HG03025 (cell line): Measurements from ENCODE around the gene CBY2.

Experiments
- ATAC-seq: cut with Tn5 transposase; IDR thresholded peaks from one replicate; pipeline ENCODE4 v1.9.1; 2021; ENCODE audit warnings: mild to moderate bottlenecking, moderate library complexity; ENCODE audit not compliant: unreplicated experiment, low FRiP score

Gene CBY2

GRCh38 chr13:45700971-45701900, 884 bp upstream of the CBY2 start:
- ATAC-seq, result peak; percentile 59

- no peak for ATAC-seq
Observed at GRCh38 chr13:45702869-45703391, 810 bp downstream of the CBY2 start.

GRCh38 chr13:45704211-45704739, 2.2 kb downstream of the CBY2 start:
- ATAC-seq, result no peak

GRCh38 chr13:45704854-45705695, 3.0 kb downstream of the CBY2 start:
- no peak for ATAC-seq

GRCh38 chr13:45705918-45706317, 3.8 kb downstream of the CBY2 start:
- ATAC-seq, result peak; percentile 38

- no peak for ATAC-seq
Observed at GRCh38 chr13:45707516-45708100, 5.5 kb downstream of the CBY2 start.

- no peak for ATAC-seq
Observed at GRCh38 chr13:45711951-45712350, 9.8 kb downstream of the CBY2 start.

- ATAC-seq, result no peak
Observed at GRCh38 chr13:45713106-45713690, 11.1 kb downstream of the CBY2 start.

- no peak for ATAC-seq
Observed at GRCh38 chr13:45713721-45714120, 11.6 kb downstream of the CBY2 start.

GRCh38 chr13:45714170-45714569, 12.1 kb downstream of the CBY2 start:
- no peak for ATAC-seq

- ATAC-seq, result no peak
Observed at GRCh38 chr13:45715351-45715750, 13.2 kb downstream of the CBY2 start.

- no peak for ATAC-seq
Observed at GRCh38 chr13:45717349-45717748, 15.2 kb downstream of the CBY2 start.

GRCh38 chr13:45718063-45718462, 15.9 kb downstream of the CBY2 start:
- ATAC-seq, result no peak

- ATAC-seq, result no peak
Observed at GRCh38 chr13:45718992-45719391, 16.9 kb downstream of the CBY2 start.

GRCh38 chr13:45721203-45721731, 19.1 kb downstream of the CBY2 start:
- ATAC-seq, result no peak

- ATAC-seq, result no peak
Observed at GRCh38 chr13:45723798-45724197, 21.7 kb downstream of the CBY2 start.

- no peak for ATAC-seq
Observed at GRCh38 chr13:45728759-45729158, 26.6 kb downstream of the CBY2 start.

GRCh38 chr13:45731455-45731854, 29.3 kb downstream of the CBY2 start:
- no peak for ATAC-seq

- ATAC-seq, result no peak
Observed at GRCh38 chr13:45732916-45733315, 30.8 kb downstream of the CBY2 start.

- no peak for ATAC-seq
Observed at GRCh38 chr13:45733361-45733760, 31.2 kb downstream of the CBY2 start.
